8988T (cell line): ENCODE measurements around the gene STAMBP.
"Not testable (repeated sequence)": the region's sequence is repeated elsewhere in the genome, so short reads cannot be mapped to it uniquely, and the experiment has no call there.

Source experiments
- DNase-seq: peaks from one replicate; pipeline ENCODE4 v3.0.0; 2011

STAMBP gene

GRCh38 chr2:73837847-73838585, 9.3 kb downstream of the STAMBP start:
- no peak for DNase-seq

GRCh38 chr2:73838889-73839534, 10.3 kb downstream of the STAMBP start:
- DNase-seq = no peak

GRCh38 chr2:73839653-73840411, 11.1 kb downstream of the STAMBP start:
- no peak for DNase-seq

- no peak for DNase-seq
Observed at GRCh38 chr2:73841912-73842738, 13.4 kb downstream of the STAMBP start.

GRCh38 chr2:73842739-73843019, 13.9 kb downstream of the STAMBP start:
- no peak for DNase-seq

GRCh38 chr2:73844087-73844486, 15.3 kb downstream of the STAMBP start:
- no peak for DNase-seq

- DNase-seq = no peak
Observed at GRCh38 chr2:73850009-73850408, 21.2 kb downstream of the STAMBP start.

GRCh38 chr2:73851274-73851673, 22.5 kb downstream of the STAMBP start:
- no peak for DNase-seq

GRCh38 chr2:73852020-73852419, 23.3 kb downstream of the STAMBP start:
- no peak for DNase-seq

- DNase-seq = no peak
Observed at GRCh38 chr2:73855526-73855925, 26.8 kb downstream of the STAMBP start.

GRCh38 chr2:73856214-73856613, 27.5 kb downstream of the STAMBP start:
- DNase-seq = no peak

- no peak for DNase-seq
Observed at GRCh38 chr2:73859721-73860586, 31.2 kb downstream of the STAMBP start.

- DNase-seq = no peak
Observed at GRCh38 chr2:73862987-73863386, 34.2 kb downstream of the STAMBP start.

GRCh38 chr2:73868204-73868978, 39.6 kb downstream of the STAMBP start:
- no peak for DNase-seq

GRCh38 chr2:73870084-73870483, 41.3 kb downstream of the STAMBP start:
- no peak for DNase-seq

GRCh38 chr2:73877071-73877802, 48.5 kb downstream of the STAMBP start:
- no peak for DNase-seq

GRCh38 chr2:73877984-73878383, 49.2 kb downstream of the STAMBP start:
- DNase-seq = not testable (repeated sequence)

- DNase-seq = no peak
Observed at GRCh38 chr2:73885406-73885805, 56.6 kb downstream of the STAMBP start.

GRCh38 chr2:73886357-73886756, 57.6 kb downstream of the STAMBP start:
- DNase-seq = no peak

- not testable (repeated sequence) for DNase-seq
Observed at GRCh38 chr2:73887596-73888353, 59.0 kb downstream of the STAMBP start.
